Upper lobe of left lung (tissue), 6 donors: ENCODE results near the gene BRD7. TPM values are rescaled to one million over a fixed set of nuclear protein-coding genes. Genes with fewer than 3 reads are reported as not detected.

Experiments
- ATAC-seq, 2 donors: fragments of 200-7000 bp; cut with Tn5 transposase; one replicate each; pipeline ENCODE4 v1.9.1; 2022; ENCODE audit warnings: mild to moderate bottlenecking in 2 of 2, moderate library complexity in 2 of 2; ENCODE audit not compliant: low FRiP score in 2 of 2
- DNase-seq, 2 donors: peaks; one replicate each; pipeline ENCODE4 v3.0.0-alpha.2; 2019 to 2020
- H3K27ac ChIP-seq, 4 donors: fragments of 200-600 bp; sonication (generic); one replicate each; pipeline ENCODE4 v1.5.1; 2016 to 2019
- H3K27me3 ChIP-seq, 4 donors: fragments of 200-600 bp; sonication (generic); one replicate each; pipeline ENCODE4 v1.5.1; 2017 to 2019
- H3K36me3 ChIP-seq, 4 donors: fragments of 200-600 bp; sonication (generic); one replicate each; pipeline ENCODE4 v1.5.1; 2016 to 2019
- H3K4me1 ChIP-seq, 4 donors: fragments of 200-600 bp; sonication (generic); one replicate each; pipeline ENCODE4 v1.5.1; 2018 to 2019
- H3K4me3 ChIP-seq, 4 donors: fragments of 200-600 bp; sonication (generic); one replicate each; pipeline ENCODE4 v1.5.1; 2017 to 2019; ENCODE audit warnings: mild to moderate bottlenecking in 2 of 4, moderate library complexity in 1 of 4
- H3K9me3 ChIP-seq, 4 donors: fragments of 200-600 bp; sonication (generic); one replicate each; pipeline ENCODE4 v1.5.1; 2018 to 2019
- CTCF ChIP-seq, 6 experiments: fragments of 450-650 bp in 4 of 6; fragments of 200-600 bp in 2 of 6; sonication (generic) in 2 of 6; IDR thresholded peaks; one replicate each; pipeline ENCODE4 v1.5.1; 2016 to 2019; ENCODE audit warnings: antibody characterized with exemption in 6 of 6
- EP300 ChIP-seq, 4 donors: sonication (generic); formaldehyde crosslinking; IDR thresholded peaks; one replicate each; pipeline ENCODE4 v1.5.1; 2017; ENCODE audit warnings: antibody characterized with exemption in 4 of 4, control low read depth in 2 of 4
- POLR2A ChIP-seq, 4 donors: fragments of 450-650 bp; IDR thresholded peaks; one replicate each; pipeline ENCODE4 v1.5.1; 2016 to 2017; ENCODE audit warnings: antibody characterized with exemption in 4 of 4, mild to moderate bottlenecking in 2 of 4
- POLR2AphosphoS5 ChIP-seq, 2 donors: sonication (generic); formaldehyde crosslinking; IDR thresholded peaks; one replicate each; pipeline ENCODE4 v1.5.1; 2017; ENCODE audit warnings: antibody characterized with exemption in 2 of 2
- WGBS, 2 donors: methylation state at CpG; one replicate each; pipeline ENCODE4 v1.1.5; 2017 to 2018; 5-methylcytosine and 5-hydroxymethylcytosine counted together
- total RNA-seq, 6 donors: library from RNA; depleted of rRNA in 4 of 6; stranded (reverse); fragments of >200 nt in 4 of 6; gene quantifications; one replicate each; pipeline versions ENCODE4 v1.1.0 to v1.2.1, GENCODE V29; 2016 to 2021
- donor health status: DM: no; HTN: no; CAD: no; lungs with moderate emphysema.
- donor health status: DM: no; HTN: yes; CAD: no; lungs with severe emphysema.

BRD7 gene
- total RNA-seq, 6 donors from 2014 or later, result 41.5 to 68.2 (median 53.4) TPM

GRCh38 chr16:50305441-50306061, 63.2 kb downstream of the BRD7 start:
- WGBS, 2 donors, result 91 to 93% methylated on average over 13 to 20 of the region's 21 CpGs
- no peak overlapping the region for H3K4me3 ChIP-seq
- H3K9me3 ChIP-seq, result no peaks in the 10 kb centered on the region
- peak; percentile 18 to 72 for DNase-seq
- no peaks in the 10 kb centered on the region for H3K27me3 ChIP-seq
- ATAC-seq, result no peak
- H3K27ac ChIP-seq, result no peak overlapping the region
- peaks cover 0 to 36% (median 7%) of the 10 kb centered on the region in 4 donors for H3K36me3 ChIP-seq
- H3K4me1 ChIP-seq, result peaks cover 8 to 39% (median 22%) of the 10 kb centered on the region in 4 donors
- TF ChIP-seq EP300 (IDR thresholded peaks at IDR 0.05), result no peak

- peak; percentile 20 to 77 for DNase-seq
- H3K27ac ChIP-seq, result peak overlapping the region in 3 of 4 donors; percentile 60 to 76 (median 62)
Measured at GRCh38 chr16:50304467-50305440, 64.0 kb downstream of the BRD7 start.

GRCh38 chr16:50303605-50304466, 65.0 kb downstream of the BRD7 start:
- peaks cover 0 to 51% (median 13%) of the 10 kb centered on the region in 4 donors for H3K36me3 ChIP-seq
- peak overlapping the region; percentile 57 to 76 (median 61) for H3K27ac ChIP-seq

More at GRCh38 chr16:50304467-50305440, 64.0 kb downstream of the BRD7 start:
- Histone ChIP-seq H3K4me1 (peaks cover 8 to 36% (median 22%) of the 10 kb centered on the region in 4 donors), H3K9me3 (no peaks in the 10 kb centered on the region), H3K27me3 (no peaks in the 10 kb centered on the region), H3K36me3 (peaks cover 0 to 41% (median 10%) of the 10 kb centered on the region in 4 donors), H3K4me3 (no peak overlapping the region)
- WGBS, 2 donors, result 89 to 96% methylated on average over 11 to 25 of the region's 25 CpGs
- no peak for ATAC-seq
- TF ChIP-seq CTCF (IDR thresholded peaks at IDR 0.05) (no peak), EP300 (IDR thresholded peaks at IDR 0.05) (no peak), POLR2AphosphoS5 (IDR thresholded peaks at IDR 0.05) (no peak), POLR2A (IDR thresholded peaks at IDR 0.05) (no peak)

DNA sequence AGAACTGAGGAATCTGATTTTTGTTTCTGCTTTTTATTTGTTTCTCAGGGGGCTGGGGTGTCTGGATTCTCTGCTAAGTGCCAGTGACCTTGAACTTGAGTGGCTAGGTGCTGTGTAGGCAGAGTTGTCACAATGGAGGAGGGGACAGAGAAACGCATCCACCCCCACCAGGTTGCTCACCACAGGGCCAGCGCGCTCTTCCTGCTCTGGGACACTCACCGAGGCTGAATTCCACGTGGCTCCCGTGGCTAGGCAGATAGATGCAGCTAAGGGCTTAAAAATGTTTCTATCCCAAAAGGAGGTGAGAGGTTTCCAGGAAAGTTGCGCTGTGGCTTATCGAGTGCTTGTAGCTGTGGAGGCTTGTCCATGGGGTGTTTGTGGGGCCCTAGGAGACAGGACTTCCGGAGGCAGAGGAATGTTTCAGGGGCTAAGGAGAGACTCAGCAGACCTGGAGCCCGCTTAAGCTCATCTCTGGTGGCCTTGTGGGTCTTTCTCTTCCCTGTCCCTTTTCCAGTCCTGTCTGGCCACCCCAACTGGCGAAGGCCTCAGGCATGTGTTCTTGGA, 65.7 kb downstream of the BRD7 start:
- Histone ChIP-seq H3K27me3 (no peaks in the 10 kb centered on the region), H3K4me1 (peaks cover 8 to 33% (median 21%) of the 10 kb centered on the region in 4 donors), H3K4me3 (no peak overlapping the region), H3K36me3 (peaks cover 0 to 51% (median 15%) of the 10 kb centered on the region in 4 donors), H3K9me3 (no peaks in the 10 kb centered on the region), H3K27ac (peak overlapping the region in 3 of 4 donors; percentile 57 to 76 (median 62))
- TF ChIP-seq POLR2AphosphoS5 (IDR thresholded peaks at IDR 0.05) (no peak), EP300 (IDR thresholded peaks at IDR 0.05) (no peak), POLR2A (IDR thresholded peaks at IDR 0.05) (no peak), CTCF (IDR thresholded peaks at IDR 0.05) (no peak)
- WGBS, 2 donors, result 66 to 72% methylated on average over 5 to 11 of the region's 11 CpGs
- no peak for ATAC-seq
- DNase-seq, result peak in 1 of 2 donors; percentile 21

More at GRCh38 chr16:50303605-50304466, 65.0 kb downstream of the BRD7 start:
- H3K9me3 ChIP-seq, result no peaks in the 10 kb centered on the region
- no peak overlapping the region for H3K4me3 ChIP-seq
- DNase-seq (peak; percentile 73 to 79), ATAC-seq (peak in 1 of 2 donors; percentile 60)
- 55 to 70% methylated on average over 4 to 30 of the region's 33 CpGs for WGBS, 2 donors
- no peaks in the 10 kb centered on the region for H3K27me3 ChIP-seq
- peaks cover 8 to 33% (median 21%) of the 10 kb centered on the region in 4 donors for H3K4me1 ChIP-seq
- no peak for TF ChIP-seq POLR2AphosphoS5 (IDR thresholded peaks at IDR 0.05)
- no peak for TF ChIP-seq EP300 (IDR thresholded peaks at IDR 0.05)
- peak in 1 of 4 donors; percentile 11 for TF ChIP-seq POLR2A (IDR thresholded peaks at IDR 0.05)

DNA sequence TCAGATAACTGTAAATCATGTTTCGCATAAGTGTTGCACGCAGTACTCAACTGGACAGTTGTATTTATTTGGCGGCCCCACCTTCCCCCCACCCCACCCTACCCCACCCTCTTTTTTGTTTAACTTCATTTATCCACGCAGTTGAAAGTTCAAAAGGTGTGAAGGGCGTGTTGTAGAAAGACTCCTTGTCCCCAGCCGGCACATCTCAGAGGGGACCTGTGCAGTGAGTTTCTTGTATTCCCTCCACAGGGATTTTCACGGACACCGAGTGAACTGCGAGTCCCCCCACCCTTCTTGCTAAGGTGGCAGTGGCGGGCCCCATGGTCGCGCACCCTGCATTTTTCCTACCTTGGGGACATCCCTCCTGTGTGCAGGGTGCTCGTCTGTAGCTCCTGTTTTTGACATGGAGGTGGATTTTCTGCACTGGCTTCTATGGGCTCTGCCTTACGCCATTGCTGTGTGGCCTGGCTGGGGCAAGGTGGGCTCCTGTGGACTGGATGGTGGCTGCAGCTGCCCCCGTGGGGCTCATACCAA, 66.2 kb downstream of the BRD7 start:
- Histone ChIP-seq H3K9me3 (no peaks in the 10 kb centered on the region), H3K36me3 (peaks cover 0 to 51% (median 17%) of the 10 kb centered on the region in 4 donors), H3K27ac (no peak overlapping the region), H3K4me3 (no peak overlapping the region), H3K27me3 (no peaks in the 10 kb centered on the region), H3K4me1 (peaks cover 8 to 33% (median 21%) of the 10 kb centered on the region in 4 donors)
- TF ChIP-seq EP300 (IDR thresholded peaks at IDR 0.05) (no peak), POLR2A (IDR thresholded peaks at IDR 0.05) (no peak), POLR2AphosphoS5 (IDR thresholded peaks at IDR 0.05) (no peak), CTCF (IDR thresholded peaks at IDR 0.05) (no peak)
- DNase-seq, result peak in 1 of 2 donors; percentile 19
- WGBS, 2 donors, result 72 to 77% methylated on average over 15 of the region's 15 CpGs
- ATAC-seq, result no peak
